ENCODE measurements around the gene NDUFC2. TPM values are rescaled to one million over a fixed set of nuclear protein-coding genes. Genes with fewer than 3 reads are reported as not detected.
A peak's percentile ranks its signal among the peaks of the same experiment; 100 is the strongest.

Gene NDUFC2
- total RNA-seq, 4 donors from 2014 or later = 10.2 to 137 (median 66.7) TPM

- no peaks in the 10 kb centered on the region for H3K27me3 ChIP-seq
- peak within 1 kb of the TSS; percentile 34 to 40 for H3K4me3 ChIP-seq
- TF ChIP-seq POLR2A (IDR thresholded peaks at IDR 0.05) = peak in 1 of 2 donors; percentile 19
- TF ChIP-seq, protein P1, sequence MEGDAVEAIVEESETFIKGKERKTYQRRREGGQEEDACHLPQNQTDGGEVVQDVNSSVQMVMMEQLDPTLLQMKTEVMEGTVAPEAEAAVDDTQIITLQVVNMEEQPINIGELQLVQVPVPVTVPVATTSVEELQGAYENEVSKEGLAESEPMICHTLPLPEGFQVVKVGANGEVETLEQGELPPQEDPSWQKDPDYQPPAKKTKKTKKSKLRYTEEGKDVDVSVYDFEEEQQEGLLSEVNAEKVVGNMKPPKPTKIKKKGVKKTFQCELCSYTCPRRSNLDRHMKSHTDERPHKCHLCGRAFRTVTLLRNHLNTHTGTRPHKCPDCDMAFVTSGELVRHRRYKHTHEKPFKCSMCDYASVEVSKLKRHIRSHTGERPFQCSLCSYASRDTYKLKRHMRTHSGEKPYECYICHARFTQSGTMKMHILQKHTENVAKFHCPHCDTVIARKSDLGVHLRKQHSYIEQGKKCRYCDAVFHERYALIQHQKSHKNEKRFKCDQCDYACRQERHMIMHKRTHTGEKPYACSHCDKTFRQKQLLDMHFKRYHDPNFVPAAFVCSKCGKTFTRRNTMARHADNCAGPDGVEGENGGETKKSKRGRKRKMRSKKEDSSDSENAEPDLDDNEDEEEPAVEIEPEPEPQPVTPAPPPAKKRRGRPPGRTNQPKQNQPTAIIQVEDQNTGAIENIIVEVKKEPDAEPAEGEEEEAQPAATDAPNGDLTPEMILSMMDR (IDR thresholded peaks at IDR 0.05) = no peak
- H3K27ac ChIP-seq = peak within 1 kb of the TSS in 1 of 2 donors; percentile 68
- H3K36me3 ChIP-seq = no peaks in the 10 kb centered on the region
- H3K9me3 ChIP-seq = no peaks in the 10 kb centered on the region
- DNase-seq = peak; percentile 29 to 38
- H3K4me1 ChIP-seq = no peaks in the 10 kb centered on the region
- intact Hi-C loops (cut with DNase I; ENCODE audit: low total_unique reads) = no loop called here
Measured at GRCh38 chr11:78022397-78023396, 57.0 kb downstream of the NDUFC2 start, which contains the start of gene KCTD14. Gene KCTD14, minus strand, starts transcription at chr11:78023276. Its CDS starts 27 bp downstream, at chr11:78023249.

- no peak overlapping the region for H3K4me3 ChIP-seq
- H3K36me3 ChIP-seq = no peaks in the 10 kb centered on the region
- TF ChIP-seq, protein P1 (IDR thresholded peaks at IDR 0.05) = no peak
- TF ChIP-seq POLR2A (IDR thresholded peaks at IDR 0.05) = no peak
- no peaks in the 10 kb centered on the region for H3K9me3 ChIP-seq
- DNase-seq = no peak
- intact Hi-C loops (cut with DNase I; ENCODE audit: low total_unique reads) = no loop called here
- no peaks in the 10 kb centered on the region for H3K4me1 ChIP-seq
- H3K27me3 ChIP-seq = no peaks in the 10 kb centered on the region
- peak overlapping the region in 1 of 2 donors; percentile 68 for H3K27ac ChIP-seq
Measured at GRCh38 chr11:78021611-78022010, 58.1 kb downstream of the NDUFC2 start.

GRCh38 chr11:78020246-78020645, 59.4 kb downstream of the NDUFC2 start:
- H3K9me3 ChIP-seq = no peaks in the 10 kb centered on the region
- H3K4me1 ChIP-seq = no peaks in the 10 kb centered on the region
- H3K4me3 ChIP-seq = no peak overlapping the region
- H3K36me3 ChIP-seq = no peaks in the 10 kb centered on the region
- H3K27ac ChIP-seq = no peak overlapping the region
- no peaks in the 10 kb centered on the region for H3K27me3 ChIP-seq
- intact Hi-C loops (cut with DNase I; ENCODE audit: low total_unique reads) = no loop called here
- TF ChIP-seq, protein P1 (IDR thresholded peaks at IDR 0.05) = no peak
- TF ChIP-seq POLR2A (IDR thresholded peaks at IDR 0.05) = no peak
- DNase-seq = no peak

GRCh38 chr11:78019808-78020207, 59.9 kb downstream of the NDUFC2 start:
- Histone ChIP-seq H3K4me1 (no peaks in the 10 kb centered on the region), H3K36me3 (no peaks in the 10 kb centered on the region), H3K9me3 (no peaks in the 10 kb centered on the region), H3K27me3 (no peaks in the 10 kb centered on the region), H3K27ac (no peak overlapping the region), H3K4me3 (no peak overlapping the region)
- no peak for TF ChIP-seq POLR2A (IDR thresholded peaks at IDR 0.05)
- TF ChIP-seq, protein P1 (IDR thresholded peaks at IDR 0.05) = no peak
- no peak for DNase-seq
- intact Hi-C loops (cut with DNase I; ENCODE audit: low total_unique reads) = no loop called here

Other genes starting within 250 kb of the NDUFC2 start
- 10 to 100 TPM; 13.8 to 68.8 (median 45.7) TPM for gene INTS4, start 85.2 kb downstream of the NDUFC2 start, total RNA-seq
- 10 to 100 TPM in 1 of 4 donors, 1 to 10 TPM in 3; 4.1 to 10.6 (median 8.2) TPM for gene KCTD14, start 56.6 kb downstream of the NDUFC2 start, total RNA-seq
- not detected for gene THRSP, start 16.0 kb downstream of the NDUFC2 start, total RNA-seq
- gene ALG8, start 59.8 kb upstream of the NDUFC2 start, total RNA-seq = 10 to 100 TPM; 26.5 to 43.4 (median 30.8) TPM
- gene KCTD21, start 108.8 kb upstream of the NDUFC2 start, total RNA-seq = 10 to 100 TPM in 2 of 4 donors, 1 to 10 TPM in 2; 6.2 to 12.4 (median 10.6) TPM
- 10 to 100 TPM in 2 of 4 donors, 1 to 10 TPM in 2; 5.4 to 25.3 (median 10.3) TPM for gene USP35, start 109.1 kb upstream of the NDUFC2 start, total RNA-seq